MCF 10A (cell line): ENCODE measurements around the gene PIPOX. TPM values are rescaled to one million over a fixed set of nuclear protein-coding genes. Genes with fewer than 3 reads are reported as not detected.

Experiments used
- BruUV-seq: library from RNA; stranded (reverse); fragments of 400-500 nt; replicated peaks from 2 replicates; lab custom pipeline; 2021; lab: Mats Ljungman, UMichigan
- CTCF ChIA-PET: fragments of 300-600 bp; sonication (Branson Sonifier 250); formaldehyde crosslinking; extraction: SDS; loops from one replicate; lab custom pipeline; 2021; ENCODE audit warnings: antibody characterized with exemption, inconsistent platforms; lab: Yijun Ruan, JAX
- POLR2A ChIA-PET: fragments of 300-600, 350-650 bp; sonication (Branson Sonifier 250); formaldehyde crosslinking; extraction: SDS; loops from one replicate; lab custom pipeline; 2020; ENCODE audit warnings: antibody characterized with exemption, inconsistent platforms; lab: Yijun Ruan, JAX
- DNase-seq: peaks from one replicate; pipeline ENCODE4 v3.0.0-alpha.2; 2018; ENCODE audit not compliant: unreplicated experiment
- H3K27ac Mint-ChIP-seq: one replicate; pipeline ENCODE4 v1.8.0; 2022; ENCODE audit warnings: mild to moderate bottlenecking, low read depth, mixed read lengths; ENCODE audit not compliant: unreplicated experiment
- H3K27me3 Mint-ChIP-seq: one replicate; pipeline ENCODE4 v1.8.0; 2022; ENCODE audit warnings: mixed read lengths; ENCODE audit not compliant: insufficient read depth, unreplicated experiment
- H3K36me3 Mint-ChIP-seq: one replicate; pipeline ENCODE4 v1.8.0; 2022; ENCODE audit warnings: mild to moderate bottlenecking, moderate library complexity, mixed read lengths; ENCODE audit not compliant: insufficient read depth, unreplicated experiment
- H3K4me1 Mint-ChIP-seq: one replicate; pipeline ENCODE4 v1.8.0; 2022; ENCODE audit warnings: mixed read lengths; ENCODE audit not compliant: insufficient read depth, unreplicated experiment
- H3K4me3 Mint-ChIP-seq: one replicate; pipeline ENCODE4 v1.8.0; 2022; ENCODE audit warnings: mild to moderate bottlenecking, moderate library complexity, mixed read lengths; ENCODE audit not compliant: unreplicated experiment
- H3K9me3 Mint-ChIP-seq: one replicate; pipeline ENCODE4 v1.8.0; 2022; ENCODE audit warnings: mixed read lengths; ENCODE audit not compliant: unreplicated experiment
- CTCF ChIP-seq: fragments of 200-600 bp; IDR thresholded peaks from one replicate; pipeline ENCODE4 v1.8.0; 2022; ENCODE audit warnings: antibody characterized with exemption, mild to moderate bottlenecking; ENCODE audit not compliant: unreplicated experiment
- intact Hi-C: fragments of 100-400 bp; cut with micrococcal nuclease; formaldehyde crosslinking; loops from 2 replicates; pipeline ENCODE4 v1.14.1; 2022
- total RNA-seq: library from RNA; stranded (reverse); gene quantifications from 2 replicates; pipeline ENCODE4 v1.2.3, GENCODE V29; 2022

Gene PIPOX
- total RNA-seq, 1 experiment from 2014 or later = not detected

GRCh38 chr17:29003289-29003688 is 39.7 kb upstream of the PIPOX start:
- TF ChIP-seq CTCF = no peak
- H3K36me3 Mint-ChIP-seq = no peaks in the 10 kb centered on the region
- BruUV-seq = no TSS peak
- intact Hi-C loops = no loop called here
- no peaks in the 10 kb centered on the region for H3K9me3 Mint-ChIP-seq
- H3K27me3 Mint-ChIP-seq = peaks cover 34% of the 10 kb centered on the region
- POLR2A ChIA-PET = interaction anchor here (0.6 to 0.7 kb wide), 2 partner anchors 9 to 13 kb away, joined by 3 to 4 read pairs; no protein-coding TSS in a partner anchor
- H3K4me1 Mint-ChIP-seq = peaks cover 8% of the 10 kb centered on the region
- H3K4me3 Mint-ChIP-seq = no peak overlapping the region
- no peak overlapping the region for H3K27ac Mint-ChIP-seq
- CTCF ChIA-PET = no interaction called here
- DNase-seq = no peak

- BruUV-seq = no TSS peak
Observed at GRCh38 chr17:29004081-29004692, 38.8 kb upstream of the PIPOX start.

GRCh38 chr17:29005936-29006511 is 36.9 kb upstream of the PIPOX start, which contains the start of gene SEZ6:
Gene SEZ6, minus strand, starts transcription at chr17:29006033. Its CDS starts 164 bp downstream, at chr17:29005869.
- Mint-ChIP-seq H3K27me3 (peaks cover 42% of the 10 kb centered on the region), H3K4me1 (peaks cover 8% of the 10 kb centered on the region), H3K9me3 (no peaks in the 10 kb centered on the region), H3K36me3 (no peaks in the 10 kb centered on the region), H3K4me3 (no peak within 1 kb of the TSS), H3K27ac (no peak within 1 kb of the TSS)
- ChIA-PET CTCF (interaction anchor here (1.6 kb wide), 1 partner anchor 41 kb away, joined by 8 read pairs; no protein-coding TSS in a partner anchor), POLR2A (interaction anchor here (1.0 kb wide), 1 partner anchor 9 kb away, joined by 3 read pairs; no protein-coding TSS in a partner anchor)
- no TSS peak for BruUV-seq
- intact Hi-C loops = no loop called here
- peak; percentile 54 for DNase-seq
- no peak for TF ChIP-seq CTCF

More at GRCh38 chr17:29004081-29004692, 38.8 kb upstream of the PIPOX start:
- no peaks in the 10 kb centered on the region for H3K36me3 Mint-ChIP-seq
- no peak overlapping the region for H3K27ac Mint-ChIP-seq
- TF ChIP-seq CTCF = no peak
- POLR2A ChIA-PET = no interaction called here
- CTCF ChIA-PET = interaction anchor here (0.7 kb wide), 1 partner anchor 39 kb away, joined by 4 read pairs; no protein-coding TSS in a partner anchor
- no peak overlapping the region for H3K4me3 Mint-ChIP-seq
- peaks cover 28% of the 10 kb centered on the region for H3K27me3 Mint-ChIP-seq
- H3K9me3 Mint-ChIP-seq = no peaks in the 10 kb centered on the region
- intact Hi-C loops = no loop called here
- peaks cover 8% of the 10 kb centered on the region for H3K4me1 Mint-ChIP-seq
- DNase-seq = peak; percentile 11

- no TSS peak for BruUV-seq
- no peak for TF ChIP-seq CTCF
- ChIA-PET CTCF (interaction anchor here (0.8 to 2.4 kb wide), 3 partner anchors 11 to 109 kb away, joined by 4 to 9 read pairs (median 8); no protein-coding TSS in a partner anchor), POLR2A (interaction anchor here (0.7 kb wide), 2 partner anchors 11 to 17 kb away, joined by 3 read pairs; no protein-coding TSS in a partner anchor)
- DNase-seq = no peak
- H3K27ac Mint-ChIP-seq = no peak overlapping the region
- no peaks in the 10 kb centered on the region for H3K9me3 Mint-ChIP-seq
- peaks cover 42% of the 10 kb centered on the region for H3K27me3 Mint-ChIP-seq
- intact Hi-C loops = no loop called here
- no peak overlapping the region for H3K4me3 Mint-ChIP-seq
- H3K4me1 Mint-ChIP-seq = peaks cover 9% of the 10 kb centered on the region
- no peaks in the 10 kb centered on the region for H3K36me3 Mint-ChIP-seq
Observed at GRCh38 chr17:29007456-29007855, 35.5 kb upstream of the PIPOX start.
